ENCODE data around the gene ATAD3B.

- TF ChIP-seq POLR2A (IDR thresholded peaks at IDR 0.05; ENCODE audit: low read depth, low read length) (no peak), POLR2AphosphoS5 (IDR thresholded peaks at IDR 0.05; ENCODE audit: low read depth, low read length) (no peak), TAF1 (IDR thresholded peaks at IDR 0.05; ENCODE audit: low read depth, low read length) (no peak)
Measured at GRCh38 chr1:1489861-1490260, 18.3 kb downstream of the ATAD3B start.
